A549 treated with dexamethasone at 1 μM for 4 hours (cell line): Measurements from ENCODE around the gene CYP4B1. TPM values are rescaled to one million over a fixed set of nuclear protein-coding genes. Genes with fewer than 3 reads are reported as not detected.

Experiments used
- total RNA-seq: library from RNA; stranded (reverse); fragments of 200-300 nt; extraction: Qiagen RNA extraction; gene quantifications from 5 replicates; pipeline ENCODE4 v1.2.3, GENCODE V29; 2022

CYP4B1 gene
- total RNA-seq, result 0.07 to 0.17 TPM (median 0.12 TPM) in 3 of 5 replicates, not detected in the others

DNA sequence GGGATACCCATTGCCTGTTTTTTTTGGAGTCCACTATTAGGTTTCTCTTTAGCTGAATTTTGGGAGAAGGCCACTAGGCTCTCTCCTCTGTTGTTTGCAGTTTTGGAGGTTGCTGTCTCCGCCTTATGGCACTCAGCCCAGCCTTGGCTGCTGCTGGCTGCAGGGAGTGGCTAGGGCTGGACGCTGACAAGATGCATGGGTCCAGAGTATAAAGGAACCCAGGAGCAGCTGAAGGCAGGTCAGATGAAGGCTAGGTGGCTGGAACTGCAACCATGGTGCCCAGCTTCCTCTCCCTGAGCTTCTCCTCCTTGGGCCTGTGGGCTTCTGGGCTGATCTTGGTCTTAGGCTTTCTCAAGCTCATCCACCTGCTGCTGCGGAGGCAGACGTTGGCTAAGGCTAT is at the start of gene CYP4B1:
Gene CYP4B1 (plus strand): TSS at position 237 of the 400 bp plus-strand sequence. CDS start 36 bp downstream, at position 273.

Other genes starting within 250 kb of the CYP4B1 start
- not detected in 5 replicates for gene KNCN, start 247.4 kb upstream of the CYP4B1 start, total RNA-seq
- gene MKNK1, start 194.8 kb upstream of the CYP4B1 start, total RNA-seq, result 16.2 to 19.4 TPM (median 17.7 TPM) in 5 replicates
- 3.6 to 4.5 TPM (median 3.8 TPM) in 5 replicates for gene MOB3C, start 182.2 kb upstream of the CYP4B1 start, total RNA-seq
- gene ATPAF1, start 130.7 kb upstream of the CYP4B1 start, total RNA-seq, result 32.9 to 39.5 TPM (median 34.3 TPM) in 5 replicates
- not detected in 5 replicates for gene TEX38, start 127.2 kb upstream of the CYP4B1 start, total RNA-seq
- gene EFCAB14, start 79.9 kb upstream of the CYP4B1 start, total RNA-seq, result 22.4 to 32.2 TPM (median 29.2 TPM) in 5 replicates
- gene CYP4A11, start 142.4 kb downstream of the CYP4B1 start, total RNA-seq, result not detected in 5 replicates
- gene CYP4X1, start 224.6 kb downstream of the CYP4B1 start, total RNA-seq, result 0.04 to 0.08 TPM (median 0.05 TPM) in 3 of 5 replicates, not detected in the others